ENCODE measurements around the gene CMPK1.

DNA sequence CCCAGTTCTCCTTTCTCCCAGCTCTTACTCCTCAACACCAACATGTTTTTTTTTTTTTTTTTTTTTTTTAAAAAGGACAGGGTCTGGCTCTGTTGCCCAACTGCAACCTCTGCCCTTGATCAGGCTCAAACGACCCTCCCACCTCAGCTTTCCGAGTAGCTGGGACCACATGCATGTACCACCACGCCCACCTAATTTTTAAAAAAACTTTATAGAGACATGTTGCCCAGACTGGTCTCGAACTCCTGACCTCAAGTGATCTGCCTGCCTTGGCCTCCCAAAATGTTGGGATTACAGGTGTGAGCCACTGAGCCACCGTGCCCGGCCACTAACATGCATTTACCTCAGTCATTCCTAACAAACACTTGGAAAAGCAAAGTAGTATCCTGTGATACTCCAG is 51.4 kb downstream of the CMPK1 start:
- no peak for TF ChIP-seq CBFB (IDR thresholded peaks at IDR 0.05; ENCODE audit: low read depth)
- TF ChIP-seq, protein P1, sequence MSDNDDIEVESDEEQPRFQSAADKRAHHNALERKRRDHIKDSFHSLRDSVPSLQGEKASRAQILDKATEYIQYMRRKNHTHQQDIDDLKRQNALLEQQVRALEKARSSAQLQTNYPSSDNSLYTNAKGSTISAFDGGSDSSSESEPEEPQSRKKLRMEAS (IDR thresholded peaks at IDR 0.05; ENCODE audit: low read depth, low read length), result no peak
- TF ChIP-seq, protein P2, sequence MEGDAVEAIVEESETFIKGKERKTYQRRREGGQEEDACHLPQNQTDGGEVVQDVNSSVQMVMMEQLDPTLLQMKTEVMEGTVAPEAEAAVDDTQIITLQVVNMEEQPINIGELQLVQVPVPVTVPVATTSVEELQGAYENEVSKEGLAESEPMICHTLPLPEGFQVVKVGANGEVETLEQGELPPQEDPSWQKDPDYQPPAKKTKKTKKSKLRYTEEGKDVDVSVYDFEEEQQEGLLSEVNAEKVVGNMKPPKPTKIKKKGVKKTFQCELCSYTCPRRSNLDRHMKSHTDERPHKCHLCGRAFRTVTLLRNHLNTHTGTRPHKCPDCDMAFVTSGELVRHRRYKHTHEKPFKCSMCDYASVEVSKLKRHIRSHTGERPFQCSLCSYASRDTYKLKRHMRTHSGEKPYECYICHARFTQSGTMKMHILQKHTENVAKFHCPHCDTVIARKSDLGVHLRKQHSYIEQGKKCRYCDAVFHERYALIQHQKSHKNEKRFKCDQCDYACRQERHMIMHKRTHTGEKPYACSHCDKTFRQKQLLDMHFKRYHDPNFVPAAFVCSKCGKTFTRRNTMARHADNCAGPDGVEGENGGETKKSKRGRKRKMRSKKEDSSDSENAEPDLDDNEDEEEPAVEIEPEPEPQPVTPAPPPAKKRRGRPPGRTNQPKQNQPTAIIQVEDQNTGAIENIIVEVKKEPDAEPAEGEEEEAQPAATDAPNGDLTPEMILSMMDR (IDR thresholded peaks at IDR 0.05 in 2 of 3, conservative IDR thresholded peaks at IDR 0.05 in 1 of 3; ENCODE audit: control insufficient read depth in 2 of 3, extremely low read depth in 1 of 3, insufficient read depth in 1 of 3, low read depth in 3 of 3, low read length in 3 of 3), result no peak
- TF ChIP-seq NFYB (IDR thresholded peaks at IDR 0.05; ENCODE audit: insufficient read depth, low read depth, low read length), result no peak
- TF ChIP-seq EP300 (IDR thresholded peaks at IDR 0.05; ENCODE audit: borderline replicate concordance in 1 of 2, control insufficient read depth in 1 of 2, low read depth in 2 of 2, low read length in 2 of 2), result no peak
- TF ChIP-seq KDM1A (IDR thresholded peaks at IDR 0.05; ENCODE audit: borderline replicate concordance), result no peak
- no peak for TF ChIP-seq WRNIP1 (IDR thresholded peaks at IDR 0.05; ENCODE audit: borderline replicate concordance, low read depth, low read length)
- TF ChIP-seq SP1 (IDR thresholded peaks at IDR 0.05; ENCODE audit: low read depth, low read length), result no peak
- TF ChIP-seq TAF1 (IDR thresholded peaks at IDR 0.05; ENCODE audit: borderline replicate concordance, low read depth, low read length), result no peak
